HG03064 (cell line): ENCODE results near the gene MRTFA.

Experiments
- ATAC-seq: cut with Tn5 transposase; IDR thresholded peaks from one replicate; pipeline ENCODE4 v1.9.1; 2021; ENCODE audit warnings: low read depth; ENCODE audit not compliant: unreplicated experiment

The MRTFA gene

DNA sequence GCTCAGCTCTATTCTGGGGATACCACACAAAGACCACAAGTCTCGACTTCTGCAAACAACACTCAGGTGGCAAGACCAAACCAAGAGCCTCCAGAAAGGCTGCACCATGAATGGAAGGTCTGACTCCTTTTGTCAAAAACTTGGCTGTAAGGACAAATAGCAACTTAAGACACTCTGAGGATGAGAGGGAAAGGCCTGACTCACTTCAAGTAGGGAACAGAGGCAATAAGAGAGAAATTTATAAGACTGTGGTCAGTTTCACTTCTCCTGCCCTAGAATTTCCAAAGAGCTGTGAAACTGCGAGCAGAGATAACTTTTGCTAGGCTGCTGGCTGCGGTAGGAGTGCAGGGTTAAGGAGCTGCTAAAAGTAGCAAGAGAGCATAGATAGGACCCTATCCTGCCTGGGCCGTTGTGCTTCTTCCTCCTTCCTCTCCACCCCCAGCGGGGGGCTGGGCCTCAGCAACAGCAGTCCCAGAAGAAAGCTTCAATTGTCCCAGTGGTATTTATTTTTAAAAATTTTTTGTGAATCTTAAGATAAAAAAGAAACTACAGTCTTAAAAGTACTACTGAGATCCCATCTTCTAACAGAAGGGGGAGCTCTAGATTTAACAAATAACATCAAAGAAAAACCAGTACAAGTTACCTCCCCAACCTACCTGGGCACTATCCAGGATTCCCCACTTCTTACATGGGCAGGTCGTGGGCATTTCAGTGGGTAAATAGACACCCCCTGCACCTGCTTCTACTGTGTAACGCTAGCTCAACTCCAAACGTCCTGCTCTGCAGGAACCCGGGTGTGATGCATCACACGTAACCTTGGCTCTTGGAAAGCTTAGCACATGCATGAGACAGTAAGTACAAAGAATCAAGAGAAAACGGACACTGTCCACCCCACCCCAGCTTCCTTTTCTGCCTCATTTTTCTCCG lies 199.8 kb downstream of the MRTFA start:
- peak; percentile 56 for ATAC-seq

GRCh38 chr22:40434745-40435144 lies 201.8 kb downstream of the MRTFA start:
- no peak for ATAC-seq

GRCh38 chr22:40434106-40434505 lies 202.4 kb downstream of the MRTFA start:
- no peak for ATAC-seq

- no peak for ATAC-seq
These were observed 203.0 kb downstream of the MRTFA start for GRCh38 chr22:40433416-40434090.

DNA sequence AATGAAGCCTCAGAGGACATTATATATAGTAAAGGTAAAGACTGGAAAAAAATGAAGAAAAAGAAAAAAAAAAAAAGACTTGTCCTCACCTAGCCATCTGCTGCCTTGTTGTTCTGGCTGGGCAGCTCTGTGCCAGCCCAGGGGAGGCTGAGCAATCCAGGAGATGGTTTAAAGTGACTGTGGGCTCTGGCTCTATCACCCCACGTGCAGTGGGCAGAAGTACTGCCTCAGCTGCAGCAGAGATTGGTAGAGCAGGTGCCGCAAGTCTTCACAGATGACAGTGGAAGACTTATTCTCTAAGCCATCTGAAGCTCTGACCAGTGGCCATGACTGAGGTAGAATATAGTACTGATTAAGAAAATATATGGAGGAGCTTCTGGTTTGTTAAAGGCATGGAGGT lies 203.9 kb downstream of the MRTFA start:
- no peak for ATAC-seq

DNA sequence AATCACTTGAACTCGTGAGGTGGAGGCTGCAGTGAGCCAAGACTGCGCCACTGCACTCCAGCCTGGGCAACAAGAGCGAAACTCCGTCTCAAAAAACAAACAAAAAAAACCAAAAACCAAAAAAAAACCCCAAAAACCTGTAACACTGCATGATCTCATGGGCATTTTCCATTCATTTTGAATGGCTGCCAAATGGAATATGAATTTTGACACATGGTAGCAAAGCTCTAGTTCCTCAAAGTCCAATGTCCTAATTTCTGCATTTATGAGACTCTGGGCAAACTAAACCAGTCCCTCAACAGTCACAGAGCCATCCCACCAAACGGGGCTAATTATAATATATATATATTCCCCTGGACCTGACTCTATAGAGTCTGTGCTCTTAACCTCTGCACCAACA lies 204.4 kb downstream of the MRTFA start:
- no peak for ATAC-seq

DNA sequence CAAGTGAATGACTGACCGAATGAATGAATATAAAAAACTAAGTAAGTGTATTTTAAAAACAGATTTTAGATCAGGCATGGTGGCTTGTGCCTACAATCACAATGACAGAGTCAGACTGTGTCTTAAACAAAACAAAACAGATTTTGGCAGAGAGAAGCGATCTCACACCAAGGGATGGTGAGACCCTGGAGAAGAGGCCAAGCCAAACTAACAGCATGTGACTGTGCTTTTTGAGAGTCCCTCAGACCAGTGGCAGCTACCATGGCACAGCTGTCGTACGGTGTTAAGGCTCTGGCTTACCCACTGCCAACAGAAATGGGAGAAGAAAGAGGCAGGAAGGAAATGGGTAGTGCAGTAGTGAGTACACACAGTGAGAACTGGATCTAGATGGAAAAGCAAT lies 205.5 kb downstream of the MRTFA start:
- no peak for ATAC-seq

DNA sequence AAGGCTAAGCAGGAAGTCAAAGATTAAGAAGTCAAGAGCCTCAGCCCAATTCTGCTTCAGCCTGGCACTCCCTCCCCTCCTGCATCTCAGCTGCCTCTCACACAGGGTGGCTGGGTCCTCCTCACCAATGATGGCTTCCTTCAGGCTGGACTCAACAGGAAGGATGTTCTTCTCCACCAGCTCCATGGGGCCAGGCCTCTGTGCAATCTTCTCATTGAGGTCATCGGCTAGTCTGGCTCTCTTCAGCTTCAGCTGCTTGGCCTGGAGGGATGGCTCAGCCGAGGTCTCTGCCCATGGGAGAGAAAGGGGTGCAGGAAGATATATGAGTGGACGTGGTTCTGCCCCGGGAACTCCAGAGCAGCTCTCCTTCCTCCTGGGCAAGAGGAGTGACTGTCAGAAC lies 207.0 kb downstream of the MRTFA start:
- ATAC-seq: no peak

- ATAC-seq: no peak
These were observed 207.7 kb downstream of the MRTFA start for GRCh38 chr22:40428796-40429195.

DNA sequence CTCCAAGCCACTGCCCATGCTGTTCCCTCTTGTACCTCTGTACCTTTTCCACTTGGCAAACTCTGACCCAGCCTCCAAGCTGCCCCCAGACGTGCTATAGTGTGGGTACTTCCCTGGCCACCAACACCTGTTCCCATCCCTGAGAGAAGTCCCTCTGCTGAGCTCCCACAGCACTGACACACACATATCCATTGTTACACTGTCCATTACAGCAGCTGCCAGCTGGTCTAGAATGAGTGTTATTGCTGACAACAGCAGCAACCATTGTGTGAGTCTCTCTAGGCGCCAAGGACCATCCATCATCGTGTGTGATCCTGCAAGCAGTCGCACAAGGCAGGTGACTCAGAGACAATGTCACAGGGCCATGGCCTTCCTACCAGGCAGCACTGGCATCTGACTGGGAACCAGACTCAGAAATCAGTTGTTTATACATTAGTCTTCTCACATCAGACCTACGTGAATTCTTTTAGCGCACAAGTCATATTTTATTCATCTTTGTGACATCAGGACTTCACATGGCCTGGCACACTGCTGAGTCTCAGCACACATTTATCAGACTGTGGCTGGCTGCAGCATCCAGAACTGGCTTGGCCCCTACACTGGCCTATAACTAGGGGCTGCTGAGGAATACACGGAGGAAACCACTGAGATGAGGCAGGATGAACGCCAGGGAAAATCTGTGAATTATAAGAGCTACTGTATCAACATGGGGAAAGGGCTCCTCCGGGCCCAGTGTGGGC lies 209.8 kb downstream of the MRTFA start:
- ATAC-seq: no peak

- ATAC-seq: no peak
These were observed 211.4 kb downstream of the MRTFA start for GRCh38 chr22:40425082-40425481.

- ATAC-seq: no peak
These were observed 212.5 kb downstream of the MRTFA start for GRCh38 chr22:40423882-40424640.

DNA sequence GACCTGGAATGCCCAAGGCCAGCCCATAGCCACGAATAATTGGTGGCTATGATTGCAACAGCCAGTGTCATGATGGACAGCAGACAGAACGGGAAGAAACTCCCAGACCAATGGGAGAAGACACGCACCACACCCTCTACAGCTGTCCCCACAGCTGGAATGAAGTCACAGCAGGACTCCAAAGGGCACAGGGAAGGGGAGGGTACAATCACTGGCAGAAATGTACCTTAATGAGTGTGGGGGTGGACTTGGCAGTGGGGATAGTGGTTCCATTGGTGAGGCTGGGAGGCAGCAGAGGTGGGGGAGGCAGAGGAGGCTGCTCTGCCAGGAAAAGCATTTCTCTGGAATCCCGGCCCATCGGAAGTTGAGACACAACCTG lies 213.2 kb downstream of the MRTFA start:
- no peak for ATAC-seq

DNA sequence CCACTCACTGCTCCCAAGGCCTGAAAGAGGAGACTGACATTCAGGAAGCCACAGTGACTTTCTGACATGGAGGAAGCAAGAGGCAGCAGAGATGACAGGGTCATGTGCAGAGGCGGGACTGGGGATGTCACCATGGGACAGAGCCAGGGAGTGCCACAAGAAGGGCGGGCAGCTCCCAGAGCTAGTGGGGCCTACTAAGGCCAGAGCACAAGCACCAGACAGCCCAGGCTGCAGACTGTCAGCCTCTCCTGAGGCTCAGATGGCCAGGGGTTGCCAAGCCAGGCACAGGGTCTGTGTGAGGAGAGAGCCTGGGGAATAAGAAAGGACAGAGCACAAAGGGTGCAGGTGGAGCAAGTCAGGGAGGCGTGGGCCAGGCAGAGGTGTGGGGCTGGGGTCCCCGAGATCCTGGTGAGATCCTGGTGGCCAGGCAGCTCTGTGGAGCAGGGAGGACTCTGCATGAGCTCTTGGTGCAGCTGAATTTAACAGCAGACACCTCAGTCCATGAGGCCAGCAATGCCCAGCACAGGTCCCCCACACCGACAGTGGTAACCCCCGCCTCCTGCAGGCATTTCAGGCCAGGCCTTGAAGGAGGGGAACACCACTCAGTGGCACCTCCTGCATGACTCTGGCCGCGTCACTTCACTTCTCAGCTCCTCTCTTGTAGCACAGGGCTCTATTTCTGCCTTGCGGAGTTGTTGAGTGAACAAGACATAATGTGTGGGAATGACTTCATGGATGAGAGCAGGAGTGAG lies 213.8 kb downstream of the MRTFA start:
- no peak for ATAC-seq

DNA sequence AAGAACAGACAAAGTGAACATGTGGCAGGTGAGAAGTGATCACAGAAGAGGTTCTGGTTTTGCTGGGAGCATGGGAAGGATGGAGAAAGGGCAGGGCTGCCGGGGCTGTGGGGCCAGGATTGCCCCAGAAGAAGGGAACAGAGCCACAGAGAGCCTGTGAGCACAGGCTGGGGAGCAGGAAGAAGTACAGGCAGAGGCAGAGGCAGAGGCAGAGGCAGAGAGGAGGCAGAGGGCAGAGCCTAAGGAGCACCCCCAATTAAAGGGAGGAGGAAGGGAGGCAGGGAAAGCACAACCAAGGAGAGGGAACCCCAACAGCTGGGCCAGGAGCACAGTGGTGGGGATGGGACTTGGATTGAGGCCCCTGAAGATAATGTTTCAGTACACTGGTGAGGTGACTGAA lies 214.6 kb downstream of the MRTFA start:
- no peak for ATAC-seq

GRCh38 chr22:40421082-40421350 lies 215.5 kb downstream of the MRTFA start:
- no peak for ATAC-seq

DNA sequence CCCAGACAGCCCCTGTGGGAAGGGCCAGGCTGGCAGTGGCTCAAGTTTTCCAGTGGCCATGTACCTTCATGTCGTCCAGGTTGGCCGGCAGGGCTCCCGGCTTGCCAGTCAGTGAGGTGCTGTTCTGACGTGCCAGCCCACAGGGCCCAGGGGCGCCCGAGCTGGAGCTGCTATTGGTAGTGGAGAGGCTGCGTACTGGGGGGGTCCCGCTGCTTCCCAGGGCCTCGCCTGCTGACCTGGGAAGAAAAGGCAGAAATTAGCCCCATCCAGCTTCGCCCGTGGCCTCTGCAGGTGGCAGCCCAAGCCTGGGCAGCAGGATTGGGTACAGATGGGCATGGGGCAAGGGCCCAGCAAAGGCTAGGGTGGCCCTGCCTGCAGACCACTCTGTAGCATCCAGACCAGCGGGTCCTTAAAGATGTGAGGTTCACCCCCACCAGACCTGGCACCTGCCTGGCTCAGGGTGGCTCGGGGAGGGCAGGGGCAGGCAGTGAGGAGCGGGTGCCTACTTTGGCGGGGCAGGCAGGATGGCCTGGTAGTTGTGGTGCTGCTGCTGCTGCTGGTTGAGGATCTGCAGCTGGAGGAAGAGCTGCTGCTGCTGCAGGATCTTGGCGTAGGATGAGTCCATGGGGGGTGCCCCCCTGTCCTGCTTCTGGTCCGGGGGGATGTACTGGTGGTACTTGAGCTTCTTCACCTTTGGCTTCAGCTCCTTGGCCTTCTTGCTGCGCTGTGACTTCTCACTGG lies 216.0 kb downstream of the MRTFA start:
- ATAC-seq: no peak

GRCh38 chr22:40419718-40420117 lies 216.8 kb downstream of the MRTFA start:
- no peak for ATAC-seq

DNA sequence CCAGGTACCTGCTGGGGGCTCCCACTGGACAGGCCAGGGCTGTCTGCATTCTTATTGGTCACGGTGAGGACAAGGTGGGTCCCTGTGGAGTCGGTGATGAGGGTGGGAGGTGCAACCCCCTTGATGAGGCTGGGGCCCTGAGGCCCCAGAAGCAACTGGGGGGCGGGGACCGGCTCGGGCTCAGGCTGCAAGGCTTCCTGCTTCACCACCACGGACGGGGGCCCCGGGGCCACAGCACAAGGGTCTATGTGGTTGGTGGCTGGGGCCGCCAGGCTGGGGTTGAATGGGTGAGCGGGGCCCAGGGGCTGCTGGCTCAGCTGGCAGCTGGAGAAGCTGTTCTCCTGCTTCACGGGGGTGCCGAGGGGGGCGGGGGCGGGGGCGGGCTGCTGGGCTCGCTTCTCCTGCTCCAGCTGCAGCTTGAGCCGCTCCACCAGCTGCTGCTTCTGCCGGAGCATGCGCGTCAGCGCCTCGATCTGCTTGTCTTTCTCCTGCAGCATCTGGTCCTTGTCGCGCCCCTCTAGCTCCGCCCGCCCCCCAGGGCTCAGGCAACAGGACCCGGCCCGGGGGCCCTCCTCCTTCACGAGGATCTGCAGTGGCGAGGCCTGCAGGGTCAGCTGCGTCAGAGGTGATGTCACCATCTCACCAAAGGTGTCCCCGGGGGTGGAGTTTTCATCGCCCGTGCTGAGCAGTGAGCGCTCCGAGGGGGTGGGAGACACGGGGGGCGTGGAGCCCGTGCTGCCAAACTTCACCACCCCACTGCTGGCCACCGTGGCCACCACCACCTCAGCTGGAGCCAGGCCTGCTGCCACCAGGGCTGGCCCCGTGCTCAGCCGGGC lies 217.9 kb downstream of the MRTFA start:
- ATAC-seq: no peak
